ENCODE results near the gene RLN3.

- TF ChIP-seq CTCF (conservative IDR thresholded peaks at IDR 0.05; ENCODE audit: low read length) = no peak
- no peak for TF ChIP-seq EZH2phosphoT487 (IDR thresholded peaks at IDR 0.05; ENCODE audit: borderline replicate concordance)
Measured at GRCh38 chr19:14035706-14036105, 7.8 kb downstream of the RLN3 start.

Data from Loucy (cell line).